Bronchial epithelial cell (primary cell): ENCODE data around the gene NECTIN2. TPM values are rescaled to one million over a fixed set of nuclear protein-coding genes. Genes with fewer than 3 reads are reported as not detected.

Experiments
- DNase-seq: peaks from one replicate; pipeline ENCODE4 v3.0.0-alpha.2; 2010; ENCODE audit warnings: low read depth
- FAIRE-seq: peaks from 2 replicates; lab custom pipeline; 2011; peaks lifted over from hg19 to GRCh38; lab: Jason Lieb, UNC
- H3K27me3 ChIP-seq: 2 replicates; pipeline ENCODE4 v1.5.1; 2011; ENCODE audit warnings: low read length; ENCODE audit not compliant: control insufficient read depth, insufficient read depth
- H3K36me3 ChIP-seq: 2 replicates; pipeline ENCODE4 v1.5.1; 2011; ENCODE audit warnings: low read length; ENCODE audit not compliant: control insufficient read depth, insufficient read depth
- H3K4me3 ChIP-seq: 2 replicates; pipeline ENCODE4 v1.5.1; 2011; ENCODE audit warnings: mild to moderate bottlenecking, low read depth, low read length, control low read depth
- CTCF ChIP-seq: IDR thresholded peaks from 2 replicates; pipeline ENCODE4 v1.5.1; 2011; ENCODE audit warnings: mild to moderate bottlenecking, moderate library complexity, low read length, control low read depth, inconsistent platforms; ENCODE audit not compliant: insufficient read depth, severe bottlenecking
- total RNA-seq: library from RNA; depleted of rRNA; stranded (reverse); fragments of >200 nt; gene quantifications from 2 replicates; pipeline ENCODE4 v1.2.1, GENCODE V29; 2014

The NECTIN2 gene
- total RNA-seq, 1 donor from 2014 or later = 30.3 TPM

- FAIRE-seq = no peak
- H3K27me3 ChIP-seq = no peaks in the 10 kb centered on the region
- no peaks in the 10 kb centered on the region for H3K36me3 ChIP-seq
- peak; percentile 55 for DNase-seq
- peak overlapping the region; percentile 91 for H3K4me3 ChIP-seq
- TF ChIP-seq CTCF = no peak
These were observed 1.3 kb downstream of the NECTIN2 start for GRCh38 chr19:44847144-44848035.

- Histone ChIP-seq H3K4me3 (peak overlapping the region; percentile 91), H3K27me3 (no peaks in the 10 kb centered on the region), H3K36me3 (no peaks in the 10 kb centered on the region)
- no peak for TF ChIP-seq CTCF
- FAIRE-seq (no peak), DNase-seq (peak; percentile 28)
These were observed 2.1 kb downstream of the NECTIN2 start for GRCh38 chr19:44848036-44848811.

GRCh38 chr19:44848812-44849447, 2.8 kb downstream of the NECTIN2 start:
- no peak for DNase-seq
- no peaks in the 10 kb centered on the region for H3K27me3 ChIP-seq
- TF ChIP-seq CTCF = no peak
- H3K4me3 ChIP-seq = no peak overlapping the region
- H3K36me3 ChIP-seq = no peaks in the 10 kb centered on the region
- FAIRE-seq = no peak

GRCh38 chr19:44850641-44851109, 4.6 kb downstream of the NECTIN2 start:
- no peak for FAIRE-seq
- Histone ChIP-seq H3K36me3 (no peaks in the 10 kb centered on the region), H3K27me3 (no peaks in the 10 kb centered on the region), H3K4me3 (no peak overlapping the region)
- TF ChIP-seq CTCF = no peak
- DNase-seq = no peak

GRCh38 chr19:44851427-44851826, 5.3 kb downstream of the NECTIN2 start:
- TF ChIP-seq CTCF = no peak
- no peak overlapping the region for H3K4me3 ChIP-seq
- no peaks in the 10 kb centered on the region for H3K27me3 ChIP-seq
- FAIRE-seq = no peak
- no peak for DNase-seq
- H3K36me3 ChIP-seq = no peaks in the 10 kb centered on the region
